Measurements from ENCODE around the gene TRPC1.
A peak's percentile ranks its signal among the peaks of the same experiment; 100 is the strongest.
"Not testable (repeated sequence)": the region's sequence is repeated elsewhere in the genome, so short reads cannot be mapped to it uniquely, and the experiment has no call there.

TRPC1 gene

DNA sequence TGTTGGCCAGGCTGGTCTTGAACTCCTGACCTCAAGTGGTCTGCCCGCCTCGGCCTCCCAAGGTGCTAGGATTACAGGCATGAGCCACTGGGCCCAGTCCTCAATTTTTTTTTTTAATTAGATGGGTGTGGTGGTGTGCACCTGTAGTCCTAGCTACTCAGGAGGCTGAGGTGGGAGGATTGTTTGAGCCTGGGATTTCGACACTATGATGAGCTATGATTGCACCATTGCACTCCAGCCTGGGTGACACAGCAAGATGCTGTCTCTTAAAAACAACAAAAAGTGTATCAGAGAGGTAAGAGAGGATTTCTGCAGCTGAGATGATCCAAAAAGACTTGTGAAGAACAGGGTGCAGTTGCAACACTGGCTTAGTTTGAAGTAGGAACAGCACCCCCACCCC, 9.0 kb upstream of the TRPC1 start:
- not testable (repeated sequence) for H3K27ac ChIP-seq (ENCODE audit: low read length); H3K9ac ChIP-seq (ENCODE audit: low read length in 2 of 2); H3K4me3 ChIP-seq (ENCODE audit: low read length in 2 of 2); H3K4me1 ChIP-seq (ENCODE audit: control insufficient read depth, insufficient read depth, low read length); H3K27me3 ChIP-seq (ENCODE audit: control insufficient read depth in 1 of 2, insufficient read depth in 2 of 2, low read length in 2 of 2); H3K36me3 ChIP-seq (ENCODE audit: control insufficient read depth in 2 of 2, insufficient read depth in 2 of 2, low read length in 2 of 2); H3K9me3 ChIP-seq (ENCODE audit: control insufficient read depth in 2 of 2, low read length in 2 of 2)

DNA sequence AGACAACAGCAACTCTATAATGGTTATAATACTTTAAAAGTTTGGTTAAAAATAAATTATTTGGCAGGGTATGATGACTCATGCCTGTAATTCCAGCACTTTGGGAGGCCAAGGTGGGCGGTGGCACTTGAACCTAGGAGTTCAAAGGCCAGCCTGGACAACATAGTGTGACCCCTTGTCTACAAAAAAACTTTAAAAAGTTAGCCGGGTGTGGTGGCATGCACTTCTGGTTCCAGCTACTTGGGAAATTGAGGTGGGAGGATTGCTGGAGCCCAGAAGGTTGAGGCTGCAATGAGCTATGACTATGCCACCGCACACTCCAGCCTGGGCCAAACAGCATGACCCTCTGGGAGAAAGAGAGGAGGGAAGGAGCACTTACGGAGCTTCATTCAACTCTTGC, 7.7 kb upstream of the TRPC1 start:
- no peak overlapping the region for H3K4me3 ChIP-seq (ENCODE audit: low read length in 2 of 2)
- H3K36me3 ChIP-seq (ENCODE audit: control insufficient read depth in 2 of 2, insufficient read depth in 2 of 2, low read length in 2 of 2): no peaks in the 10 kb centered on the region
- H3K9ac ChIP-seq (ENCODE audit: low read length in 2 of 2): no peak overlapping the region
- no peaks in the 10 kb centered on the region for H3K9me3 ChIP-seq (ENCODE audit: control insufficient read depth in 2 of 2, low read length in 2 of 2)
- H3K27me3 ChIP-seq (ENCODE audit: control insufficient read depth in 1 of 2, insufficient read depth in 2 of 2, low read length in 2 of 2): no peaks in the 10 kb centered on the region
- H3K4me1 ChIP-seq (ENCODE audit: control insufficient read depth, insufficient read depth, low read length): no peaks in the 10 kb centered on the region
- no peak overlapping the region for H3K27ac ChIP-seq (ENCODE audit: low read length)

DNA sequence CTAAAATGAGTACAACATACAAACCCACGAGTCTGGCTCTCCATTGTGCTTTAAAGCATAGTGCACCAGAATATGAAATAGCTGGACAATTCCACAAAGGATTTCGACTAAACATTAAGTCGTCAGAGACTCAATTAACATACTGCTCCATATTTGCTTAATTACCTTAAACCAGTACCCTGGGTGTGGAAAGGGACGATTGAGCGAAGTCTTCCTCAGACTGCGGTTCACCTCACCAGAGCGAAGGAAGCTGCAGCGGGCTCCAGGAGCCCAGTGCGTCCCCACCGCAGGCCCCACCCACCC, 218 bp upstream of the TRPC1 start:
- peak overlapping the region in 1 of 2 donors; percentile 78 for H3K9ac ChIP-seq (ENCODE audit: low read length in 2 of 2)

DNA sequence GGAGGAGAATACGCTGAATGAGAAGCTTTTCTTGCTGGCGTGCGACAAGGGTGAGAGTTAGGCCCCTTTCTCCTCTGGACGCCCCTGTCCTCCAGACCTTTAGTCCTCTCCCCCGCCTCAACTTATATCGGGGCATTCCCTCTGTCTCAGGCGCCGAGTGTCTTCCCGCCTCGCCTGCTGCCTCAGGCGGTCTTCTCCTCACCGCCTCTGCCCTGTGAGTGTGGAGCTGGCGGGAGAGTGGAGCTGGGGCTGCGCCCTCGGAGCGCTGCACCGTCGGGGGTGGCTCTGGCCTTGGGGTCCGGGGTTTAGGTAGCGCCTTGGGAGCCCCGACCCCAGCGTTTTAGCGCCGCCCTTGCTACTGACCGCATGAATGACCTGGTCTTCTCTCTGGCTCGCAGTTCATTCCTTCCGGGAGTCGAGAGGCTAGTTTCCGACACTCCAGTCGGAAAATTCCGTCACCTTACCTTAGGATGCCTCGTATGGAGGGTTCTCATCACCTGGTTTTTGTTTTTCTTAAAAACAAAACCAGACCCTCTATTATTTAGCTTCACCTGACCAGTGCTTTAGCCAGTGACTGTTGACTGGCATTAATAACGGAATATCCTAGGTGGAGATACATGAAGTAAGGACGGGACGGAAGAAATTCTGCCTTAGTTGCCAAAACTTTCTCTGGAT, 985 bp downstream of the TRPC1 start:
- Histone ChIP-seq H3K27me3 (ENCODE audit: control insufficient read depth in 1 of 2, insufficient read depth in 2 of 2, low read length in 2 of 2) (no peaks in the 10 kb centered on the region), H3K27ac (ENCODE audit: low read length) (peak overlapping the region; percentile 56), H3K9ac (ENCODE audit: low read length in 2 of 2) (peak overlapping the region; percentile 78 to 88), H3K4me3 (ENCODE audit: low read length in 2 of 2) (peak overlapping the region; percentile 90 to 91), H3K36me3 (ENCODE audit: control insufficient read depth in 2 of 2, insufficient read depth in 2 of 2, low read length in 2 of 2) (peaks cover 0 to 3% of the 10 kb centered on the region in 2 donors), H3K9me3 (ENCODE audit: control insufficient read depth in 2 of 2, low read length in 2 of 2) (no peaks in the 10 kb centered on the region), H3K4me1 (ENCODE audit: control insufficient read depth, insufficient read depth, low read length) (peaks cover 6% of the 10 kb centered on the region)

More for the DNA sequence above, 218 bp upstream of the TRPC1 start:
- Histone ChIP-seq H3K27ac (ENCODE audit: low read length) (no peak overlapping the region), H3K36me3 (ENCODE audit: control insufficient read depth in 2 of 2, insufficient read depth in 2 of 2, low read length in 2 of 2) (no peaks in the 10 kb centered on the region), H3K4me1 (ENCODE audit: control insufficient read depth, insufficient read depth, low read length) (peaks cover 6% of the 10 kb centered on the region), H3K9me3 (ENCODE audit: control insufficient read depth in 2 of 2, low read length in 2 of 2) (no peaks in the 10 kb centered on the region), H3K4me3 (ENCODE audit: low read length in 2 of 2) (peak overlapping the region; percentile 90 to 91), H3K27me3 (ENCODE audit: control insufficient read depth in 1 of 2, insufficient read depth in 2 of 2, low read length in 2 of 2) (no peaks in the 10 kb centered on the region)

DNA sequence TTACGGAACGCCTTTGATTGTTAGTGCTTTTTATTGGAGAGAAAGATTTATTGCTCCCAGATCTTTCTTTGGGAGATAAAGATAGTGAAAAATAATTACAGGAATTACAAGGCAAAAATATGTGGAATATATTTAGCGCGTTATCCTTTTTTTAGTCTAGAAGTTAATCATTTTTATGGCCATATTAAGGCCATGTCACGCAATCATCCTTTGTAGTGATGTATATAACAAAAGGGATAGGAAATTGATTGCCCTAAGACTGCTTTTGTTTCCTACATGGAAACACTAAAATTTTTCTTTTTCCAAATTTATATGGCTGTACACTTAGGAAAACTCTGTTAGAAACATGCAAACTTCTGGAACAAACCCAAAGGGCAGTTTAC, 1.5 kb downstream of the TRPC1 start:
- Histone ChIP-seq H3K27ac (ENCODE audit: low read length) (no peak overlapping the region), H3K9me3 (ENCODE audit: control insufficient read depth in 2 of 2, low read length in 2 of 2) (no peaks in the 10 kb centered on the region), H3K4me1 (ENCODE audit: control insufficient read depth, insufficient read depth, low read length) (peaks cover 6% of the 10 kb centered on the region), H3K9ac (ENCODE audit: low read length in 2 of 2) (peak overlapping the region in 1 of 2 donors; percentile 78), H3K27me3 (ENCODE audit: control insufficient read depth in 1 of 2, insufficient read depth in 2 of 2, low read length in 2 of 2) (no peaks in the 10 kb centered on the region), H3K4me3 (ENCODE audit: low read length in 2 of 2) (peak overlapping the region; percentile 90 to 91), H3K36me3 (ENCODE audit: control insufficient read depth in 2 of 2, insufficient read depth in 2 of 2, low read length in 2 of 2) (peaks cover 0 to 3% of the 10 kb centered on the region in 2 donors)

DNA sequence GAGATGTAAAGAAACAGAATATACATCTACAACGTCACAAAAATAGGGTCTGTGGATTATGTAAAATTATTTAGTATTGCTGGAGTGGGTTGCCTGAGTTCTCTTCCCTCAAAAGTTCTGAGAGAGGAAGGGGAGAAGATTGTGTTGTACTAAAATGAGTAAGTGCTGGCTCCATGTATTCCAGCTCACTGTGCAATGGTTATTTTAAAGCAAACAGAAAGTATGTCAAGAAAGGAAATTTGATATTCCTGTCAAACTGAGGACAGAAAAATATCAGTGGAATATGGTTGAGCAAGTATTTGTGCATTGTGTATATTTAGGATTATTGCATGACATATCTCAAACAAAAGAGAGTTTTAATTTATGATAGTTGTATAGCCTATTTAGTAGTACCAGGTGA, 2.2 kb downstream of the TRPC1 start:
- no peak overlapping the region for H3K9ac ChIP-seq (ENCODE audit: low read length in 2 of 2)
- H3K4me3 ChIP-seq (ENCODE audit: low read length in 2 of 2): no peak overlapping the region
- H3K9me3 ChIP-seq (ENCODE audit: control insufficient read depth in 2 of 2, low read length in 2 of 2): no peaks in the 10 kb centered on the region
- peaks cover 0 to 3% of the 10 kb centered on the region in 2 donors for H3K36me3 ChIP-seq (ENCODE audit: control insufficient read depth in 2 of 2, insufficient read depth in 2 of 2, low read length in 2 of 2)
- no peak overlapping the region for H3K27ac ChIP-seq (ENCODE audit: low read length)
- no peaks in the 10 kb centered on the region for H3K27me3 ChIP-seq (ENCODE audit: control insufficient read depth in 1 of 2, insufficient read depth in 2 of 2, low read length in 2 of 2)
- peaks cover 6% of the 10 kb centered on the region for H3K4me1 ChIP-seq (ENCODE audit: control insufficient read depth, insufficient read depth, low read length)

DNA sequence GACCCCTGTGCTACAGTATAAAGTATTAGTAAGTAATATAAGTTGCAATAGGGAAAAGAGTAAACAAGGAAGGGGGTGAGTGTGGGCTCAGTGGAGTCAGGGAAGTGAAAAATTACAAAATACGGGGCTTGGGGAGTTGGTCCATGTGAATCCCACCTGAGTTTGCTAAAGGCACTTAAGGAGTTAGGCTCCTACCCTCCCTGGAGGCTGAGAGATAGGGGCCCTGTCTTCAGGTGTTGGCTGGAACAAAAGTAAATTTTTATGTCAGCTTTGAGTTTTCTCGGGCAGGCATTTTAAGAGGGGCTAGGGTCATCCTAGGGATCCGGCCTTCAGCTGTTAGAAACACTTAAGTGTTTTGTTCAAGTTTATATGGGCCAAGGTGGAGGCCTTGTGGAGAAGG, 8.2 kb downstream of the TRPC1 start:
- Histone ChIP-seq H3K4me3 (ENCODE audit: low read length in 2 of 2) (no peak overlapping the region), H3K9ac (ENCODE audit: low read length in 2 of 2) (no peak overlapping the region), H3K4me1 (ENCODE audit: control insufficient read depth, insufficient read depth, low read length) (no peaks in the 10 kb centered on the region), H3K36me3 (ENCODE audit: control insufficient read depth in 2 of 2, insufficient read depth in 2 of 2, low read length in 2 of 2) (peaks cover 0 to 3% of the 10 kb centered on the region in 2 donors), H3K27me3 (ENCODE audit: control insufficient read depth in 1 of 2, insufficient read depth in 2 of 2, low read length in 2 of 2) (no peaks in the 10 kb centered on the region), H3K27ac (ENCODE audit: low read length) (no peak overlapping the region), H3K9me3 (ENCODE audit: control insufficient read depth in 2 of 2, low read length in 2 of 2) (no peaks in the 10 kb centered on the region)

DNA sequence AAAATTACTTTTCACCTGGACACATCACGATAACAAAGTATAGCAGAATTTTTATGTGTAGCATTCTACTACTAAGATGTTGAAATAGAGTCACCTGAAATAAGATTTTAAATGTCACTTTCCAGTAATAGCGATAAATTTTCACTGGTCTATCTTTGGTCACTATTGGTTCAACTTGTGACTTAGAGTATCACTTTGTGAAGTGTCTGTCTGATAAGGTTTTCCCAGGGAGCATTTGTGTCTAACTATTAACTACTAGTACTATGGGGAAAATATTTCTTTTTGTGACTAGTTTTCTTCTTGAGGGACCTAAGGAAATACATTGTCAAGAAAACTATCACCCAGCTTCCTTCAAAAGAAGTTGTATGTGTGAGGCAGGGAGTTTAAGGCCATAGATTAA, 11.0 kb downstream of the TRPC1 start:
- no peaks in the 10 kb centered on the region for H3K27me3 ChIP-seq (ENCODE audit: control insufficient read depth in 1 of 2, insufficient read depth in 2 of 2, low read length in 2 of 2)
- no peaks in the 10 kb centered on the region for H3K36me3 ChIP-seq (ENCODE audit: control insufficient read depth in 2 of 2, insufficient read depth in 2 of 2, low read length in 2 of 2)
- H3K9me3 ChIP-seq (ENCODE audit: control insufficient read depth in 2 of 2, low read length in 2 of 2): no peaks in the 10 kb centered on the region
- H3K4me1 ChIP-seq (ENCODE audit: control insufficient read depth, insufficient read depth, low read length): no peaks in the 10 kb centered on the region
- H3K9ac ChIP-seq (ENCODE audit: low read length in 2 of 2): no peak overlapping the region
- no peak overlapping the region for H3K27ac ChIP-seq (ENCODE audit: low read length)
- no peak overlapping the region for H3K4me3 ChIP-seq (ENCODE audit: low read length in 2 of 2)

DNA sequence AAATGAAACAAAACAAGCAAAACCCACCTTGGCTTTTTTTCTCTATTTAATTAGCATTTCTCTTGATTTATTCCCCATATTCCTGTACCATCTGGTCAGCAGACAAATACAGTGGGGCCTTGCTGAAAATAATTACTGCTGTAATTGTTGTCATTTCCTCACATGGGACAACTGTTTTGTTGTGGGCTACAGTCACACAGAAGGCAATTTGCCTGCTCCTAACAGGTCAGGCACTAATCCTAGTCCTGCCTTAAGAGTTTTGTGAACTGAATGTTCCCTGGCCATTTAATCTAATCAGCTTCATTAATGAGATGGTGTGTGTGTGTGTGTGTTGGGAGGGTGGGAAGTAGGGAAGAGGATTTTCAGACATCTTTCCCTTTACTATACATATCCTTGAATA, 11.6 kb downstream of the TRPC1 start:
- H3K4me3 ChIP-seq (ENCODE audit: low read length in 2 of 2): no peak overlapping the region
- no peaks in the 10 kb centered on the region for H3K4me1 ChIP-seq (ENCODE audit: control insufficient read depth, insufficient read depth, low read length)
- no peaks in the 10 kb centered on the region for H3K27me3 ChIP-seq (ENCODE audit: control insufficient read depth in 1 of 2, insufficient read depth in 2 of 2, low read length in 2 of 2)
- no peak overlapping the region for H3K9ac ChIP-seq (ENCODE audit: low read length in 2 of 2)
- no peaks in the 10 kb centered on the region for H3K36me3 ChIP-seq (ENCODE audit: control insufficient read depth in 2 of 2, insufficient read depth in 2 of 2, low read length in 2 of 2)
- no peak overlapping the region for H3K27ac ChIP-seq (ENCODE audit: low read length)
- no peaks in the 10 kb centered on the region for H3K9me3 ChIP-seq (ENCODE audit: control insufficient read depth in 2 of 2, low read length in 2 of 2)

DNA sequence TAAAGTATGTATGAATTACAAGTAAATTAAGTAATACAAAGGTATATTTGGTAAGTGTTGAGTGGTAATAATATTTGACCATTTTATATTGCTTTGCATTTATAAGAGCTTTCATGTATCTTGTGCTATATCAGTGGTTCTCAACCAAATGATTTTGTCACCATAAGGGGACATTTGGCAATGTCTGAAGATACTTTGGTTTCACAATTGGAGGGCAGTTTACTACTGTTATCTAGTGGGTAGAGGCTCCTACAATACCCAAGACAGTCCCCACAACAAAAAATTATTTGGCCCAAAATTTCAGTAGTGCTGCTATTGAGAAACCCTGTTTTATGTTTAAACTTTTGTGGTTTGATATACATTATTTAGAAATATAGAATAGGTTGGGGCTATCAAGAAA, 14.6 kb downstream of the TRPC1 start:
- Histone ChIP-seq H3K4me3 (ENCODE audit: low read length in 2 of 2) (no peak overlapping the region), H3K36me3 (ENCODE audit: control insufficient read depth in 2 of 2, insufficient read depth in 2 of 2, low read length in 2 of 2) (no peaks in the 10 kb centered on the region), H3K9ac (ENCODE audit: low read length in 2 of 2) (no peak overlapping the region), H3K27ac (ENCODE audit: low read length) (no peak overlapping the region), H3K9me3 (ENCODE audit: control insufficient read depth in 2 of 2, low read length in 2 of 2) (no peaks in the 10 kb centered on the region), H3K27me3 (ENCODE audit: control insufficient read depth in 1 of 2, insufficient read depth in 2 of 2, low read length in 2 of 2) (no peaks in the 10 kb centered on the region), H3K4me1 (ENCODE audit: control insufficient read depth, insufficient read depth, low read length) (no peaks in the 10 kb centered on the region)

DNA sequence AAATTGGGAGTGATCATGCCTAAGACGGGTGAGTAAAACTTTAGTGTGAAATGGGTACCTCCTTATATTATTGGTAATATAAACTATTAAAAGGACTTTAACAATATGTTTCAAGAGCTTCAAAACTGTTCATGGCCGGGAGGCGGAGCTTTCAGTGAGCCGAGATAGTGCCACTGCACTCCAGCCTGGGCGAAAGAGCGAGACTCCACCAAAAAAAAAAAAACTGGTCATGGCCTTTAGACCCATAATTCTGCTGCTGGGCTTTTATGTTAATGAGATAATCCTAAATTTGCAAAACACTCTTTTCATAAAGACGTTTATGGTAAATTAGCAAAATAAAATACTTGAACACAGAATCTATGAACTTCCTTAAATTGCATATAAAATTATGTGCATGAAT, 22.8 kb downstream of the TRPC1 start:
- H3K27me3 ChIP-seq (ENCODE audit: control insufficient read depth in 1 of 2, insufficient read depth in 2 of 2, low read length in 2 of 2): no peaks in the 10 kb centered on the region
- H3K4me1 ChIP-seq (ENCODE audit: control insufficient read depth, insufficient read depth, low read length): no peaks in the 10 kb centered on the region
- H3K36me3 ChIP-seq (ENCODE audit: control insufficient read depth in 2 of 2, insufficient read depth in 2 of 2, low read length in 2 of 2): peaks cover 5 to 6% of the 10 kb centered on the region in 2 donors
- no peak overlapping the region for H3K4me3 ChIP-seq (ENCODE audit: low read length in 2 of 2)
- no peak overlapping the region for H3K27ac ChIP-seq (ENCODE audit: low read length)
- H3K9ac ChIP-seq (ENCODE audit: low read length in 2 of 2): no peak overlapping the region
- H3K9me3 ChIP-seq (ENCODE audit: control insufficient read depth in 2 of 2, low read length in 2 of 2): no peaks in the 10 kb centered on the region

Data from stomach smooth muscle (tissue), 2 donors.